Esophagus muscularis mucosa (tissue), 4 donors: Measurements from ENCODE around the gene ELP4.

Source experiments
- CTCF ChIP-seq, 3 experiments: fragments of 200-600 bp in 2 of 3; fragments of 450-650 bp in 1 of 3; sonication (generic) in 2 of 3; IDR thresholded peaks; one replicate each; pipeline ENCODE4 v1.5.1; 2017 to 2019; ENCODE audit warnings: antibody characterized with exemption in 3 of 3, mild to moderate bottlenecking in 2 of 3, moderate library complexity in 1 of 3
- EP300 ChIP-seq: sonication (generic); formaldehyde crosslinking; IDR thresholded peaks from one replicate; pipeline ENCODE4 v1.6.1; 2017; ENCODE audit warnings: antibody characterized with exemption
- POLR2A ChIP-seq: fragments of 450-650 bp; IDR thresholded peaks from one replicate; pipeline ENCODE4 v1.6.1; 2017; ENCODE audit warnings: antibody characterized with exemption, moderate library complexity, mild to moderate bottlenecking, low read depth
- POLR2AphosphoS5 ChIP-seq, 2 donors: sonication (generic); formaldehyde crosslinking; IDR thresholded peaks; one replicate each; pipeline ENCODE4 v1.6.1; 2017; ENCODE audit warnings: antibody characterized with exemption in 2 of 2

- TF ChIP-seq CTCF (IDR thresholded peaks at IDR 0.05) (no peak), EP300 (no peak), POLR2AphosphoS5 (IDR thresholded peaks at IDR 0.05) (no peak), POLR2A (no peak)
Measured at GRCh38 chr11:31783252-31783651, 273.7 kb downstream of the ELP4 start.
